Nephron progenitor cell (in vitro differentiated cells): Measurements from ENCODE around the gene ACTL8.

Experiments
- DNase-seq: peaks from one replicate; pipeline ENCODE4 v3.0.0; 2021
- H3K27ac Mint-ChIP-seq: 2 replicates; pipeline ENCODE4 v1.8.0; 2021; ENCODE audit warnings: mild to moderate bottlenecking, moderate library complexity, mixed read lengths
- H3K27me3 Mint-ChIP-seq: 2 replicates; pipeline ENCODE4 v1.8.0; 2021; ENCODE audit warnings: mild to moderate bottlenecking, low read depth, mixed read lengths; ENCODE audit not compliant: poor library complexity
- H3K36me3 Mint-ChIP-seq: 2 replicates; pipeline ENCODE4 v1.8.0; 2021; ENCODE audit warnings: low read depth, mixed read lengths
- H3K4me1 Mint-ChIP-seq: 2 replicates; pipeline ENCODE4 v1.8.0; 2021; ENCODE audit warnings: mixed read lengths
- H3K4me3 Mint-ChIP-seq: 2 replicates; pipeline ENCODE4 v1.8.0; 2021; ENCODE audit warnings: mild to moderate bottlenecking, moderate library complexity, mixed read lengths
- H3K9me3 Mint-ChIP-seq: 2 replicates; pipeline ENCODE4 v1.8.0; 2021; ENCODE audit warnings: mild to moderate bottlenecking, moderate library complexity, mixed read lengths
- TF ChIP-seq, protein P1 (sequence below): fragments of 200-600 bp; sonication (generic); IDR thresholded peaks from 2 replicates; pipeline ENCODE4 v1.5.0; 2021; ENCODE audit warnings: antibody characterized with exemption

Gene ACTL8

GRCh38 chr1:17819129-17819802 lies 64.1 kb downstream of the ACTL8 start:
- no peak for DNase-seq
- H3K27ac Mint-ChIP-seq: no peak overlapping the region
- no peak overlapping the region for H3K4me3 Mint-ChIP-seq
- H3K9me3 Mint-ChIP-seq: peaks cover 4% of the 10 kb centered on the region
- no peaks in the 10 kb centered on the region for H3K36me3 Mint-ChIP-seq
- TF ChIP-seq, protein P1, sequence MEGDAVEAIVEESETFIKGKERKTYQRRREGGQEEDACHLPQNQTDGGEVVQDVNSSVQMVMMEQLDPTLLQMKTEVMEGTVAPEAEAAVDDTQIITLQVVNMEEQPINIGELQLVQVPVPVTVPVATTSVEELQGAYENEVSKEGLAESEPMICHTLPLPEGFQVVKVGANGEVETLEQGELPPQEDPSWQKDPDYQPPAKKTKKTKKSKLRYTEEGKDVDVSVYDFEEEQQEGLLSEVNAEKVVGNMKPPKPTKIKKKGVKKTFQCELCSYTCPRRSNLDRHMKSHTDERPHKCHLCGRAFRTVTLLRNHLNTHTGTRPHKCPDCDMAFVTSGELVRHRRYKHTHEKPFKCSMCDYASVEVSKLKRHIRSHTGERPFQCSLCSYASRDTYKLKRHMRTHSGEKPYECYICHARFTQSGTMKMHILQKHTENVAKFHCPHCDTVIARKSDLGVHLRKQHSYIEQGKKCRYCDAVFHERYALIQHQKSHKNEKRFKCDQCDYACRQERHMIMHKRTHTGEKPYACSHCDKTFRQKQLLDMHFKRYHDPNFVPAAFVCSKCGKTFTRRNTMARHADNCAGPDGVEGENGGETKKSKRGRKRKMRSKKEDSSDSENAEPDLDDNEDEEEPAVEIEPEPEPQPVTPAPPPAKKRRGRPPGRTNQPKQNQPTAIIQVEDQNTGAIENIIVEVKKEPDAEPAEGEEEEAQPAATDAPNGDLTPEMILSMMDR: no peak
- H3K27me3 Mint-ChIP-seq: peaks cover 15% of the 10 kb centered on the region
- H3K4me1 Mint-ChIP-seq: no peaks in the 10 kb centered on the region

DNA sequence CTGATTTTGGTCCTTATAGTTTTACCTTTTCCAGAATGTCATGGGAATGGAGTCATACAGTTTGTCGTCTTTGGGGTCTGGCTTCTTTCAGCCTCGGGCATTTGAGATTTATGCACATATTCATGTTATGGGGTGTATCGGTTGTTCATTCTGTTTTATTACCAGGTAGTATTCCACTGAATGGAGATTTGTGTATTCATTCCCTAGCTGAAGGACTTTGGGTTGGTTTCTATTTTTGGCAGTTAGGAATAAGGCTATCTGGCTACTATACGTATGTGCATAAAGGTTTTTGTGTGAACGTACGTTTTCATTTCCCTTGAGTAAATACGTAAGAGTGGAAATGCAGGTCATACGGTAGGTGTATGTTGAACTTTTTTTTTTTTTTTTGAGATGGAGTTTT lies 65.1 kb downstream of the ACTL8 start:
- H3K27me3 Mint-ChIP-seq: peaks cover 15% of the 10 kb centered on the region
- no peak overlapping the region for H3K27ac Mint-ChIP-seq
- TF ChIP-seq, protein P1: no peak
- no peaks in the 10 kb centered on the region for H3K4me1 Mint-ChIP-seq
- H3K4me3 Mint-ChIP-seq: no peak overlapping the region
- peaks cover 4% of the 10 kb centered on the region for H3K9me3 Mint-ChIP-seq
- DNase-seq: no peak
- H3K36me3 Mint-ChIP-seq: no peaks in the 10 kb centered on the region

GRCh38 chr1:17822741-17823426 lies 67.8 kb downstream of the ACTL8 start:
- Mint-ChIP-seq H3K4me3 (no peak overlapping the region), H3K36me3 (no peaks in the 10 kb centered on the region)

GRCh38 chr1:17825273-17826164 lies 70.4 kb downstream of the ACTL8 start:
- Mint-ChIP-seq H3K4me1 (no peaks in the 10 kb centered on the region), H3K27me3 (peaks cover 14% of the 10 kb centered on the region), H3K4me3 (no peak overlapping the region), H3K27ac (no peak overlapping the region), H3K36me3 (no peaks in the 10 kb centered on the region), H3K9me3 (no peaks in the 10 kb centered on the region)
- TF ChIP-seq, protein P1: no peak
- no peak for DNase-seq

More at GRCh38 chr1:17822741-17823426, 67.8 kb downstream of the ACTL8 start:
- H3K4me1 Mint-ChIP-seq: no peaks in the 10 kb centered on the region
- TF ChIP-seq, protein P1: no peak
- H3K27ac Mint-ChIP-seq: no peak overlapping the region
- DNase-seq: no peak
- no peaks in the 10 kb centered on the region for H3K9me3 Mint-ChIP-seq
- peaks cover 19% of the 10 kb centered on the region for H3K27me3 Mint-ChIP-seq

DNA sequence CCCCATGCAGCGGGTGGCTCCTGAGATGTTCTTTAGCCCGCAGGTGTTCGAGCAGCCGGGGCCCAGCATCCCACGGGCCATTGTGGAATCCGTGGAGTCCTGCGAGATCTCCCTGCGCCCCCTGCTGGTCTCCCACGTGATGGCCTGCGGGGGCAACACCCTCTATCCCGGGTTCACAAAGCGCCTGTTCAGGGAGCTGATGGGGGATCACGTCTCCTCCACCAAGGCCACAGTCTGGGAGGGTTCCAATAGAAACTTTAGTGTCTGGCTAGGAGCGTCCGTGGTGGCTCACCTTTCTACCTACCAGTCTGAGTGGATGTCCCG lies 71.0 kb downstream of the ACTL8 start:
- DNase-seq: peak; percentile 84
- peaks cover 10% of the 10 kb centered on the region for H3K27me3 Mint-ChIP-seq

More for the DNA sequence above, 71.0 kb downstream of the ACTL8 start:
- Mint-ChIP-seq H3K4me1 (no peaks in the 10 kb centered on the region), H3K4me3 (no peak overlapping the region), H3K27ac (no peak overlapping the region), H3K9me3 (no peaks in the 10 kb centered on the region), H3K36me3 (no peaks in the 10 kb centered on the region)
- TF ChIP-seq, protein P1: peak; percentile 69
